ENCODE measurements around the gene MSS51. TPM values are rescaled to one million over a fixed set of nuclear protein-coding genes. Genes with fewer than 3 reads are reported as not detected.
A peak's percentile ranks its signal among the peaks of the same experiment; 100 is the strongest.

MSS51 gene
- total RNA-seq, 1 donor = 2.5 TPM

GRCh38 chr10:73460897-73461296 lies 27.5 kb upstream of the MSS51 start:
- no peak for DNase-seq (ENCODE audit: low read depth)
- H3K4me3 ChIP-seq (ENCODE audit: low read depth, low read length) = no peak overlapping the region
- TF ChIP-seq CTCF (IDR thresholded peaks at IDR 0.05; ENCODE audit: insufficient read depth, low read length) = no peak

- peak; percentile 11 for DNase-seq (ENCODE audit: low read depth)
Measured at GRCh38 chr10:73459683-73460314, 26.4 kb upstream of the MSS51 start.

GRCh38 chr10:73456187-73456890 lies 23.0 kb upstream of the MSS51 start:
- no peak for TF ChIP-seq CTCF (IDR thresholded peaks at IDR 0.05; ENCODE audit: insufficient read depth, low read length)
- H3K4me3 ChIP-seq (ENCODE audit: low read depth, low read length) = no peak overlapping the region
- no peak for DNase-seq (ENCODE audit: low read depth)

More at GRCh38 chr10:73459683-73460314, 26.4 kb upstream of the MSS51 start:
- TF ChIP-seq CTCF (IDR thresholded peaks at IDR 0.05; ENCODE audit: insufficient read depth, low read length) = no peak
- no peak overlapping the region for H3K4me3 ChIP-seq (ENCODE audit: low read depth, low read length)

GRCh38 chr10:73449113-73449512 lies 15.8 kb upstream of the MSS51 start:
- H3K4me3 ChIP-seq (ENCODE audit: low read depth, low read length) = no peak overlapping the region
- DNase-seq (ENCODE audit: low read depth) = no peak
- TF ChIP-seq CTCF (IDR thresholded peaks at IDR 0.05; ENCODE audit: insufficient read depth, low read length) = no peak

GRCh38 chr10:73448384-73448783 lies 15.0 kb upstream of the MSS51 start:
- no peak for TF ChIP-seq CTCF (IDR thresholded peaks at IDR 0.05; ENCODE audit: insufficient read depth, low read length)
- no peak overlapping the region for H3K4me3 ChIP-seq (ENCODE audit: low read depth, low read length)
- no peak for DNase-seq (ENCODE audit: low read depth)

- no peak for DNase-seq (ENCODE audit: low read depth)
- no peak for TF ChIP-seq CTCF (IDR thresholded peaks at IDR 0.05; ENCODE audit: insufficient read depth, low read length)
- H3K4me3 ChIP-seq (ENCODE audit: low read depth, low read length) = no peak overlapping the region
Measured at GRCh38 chr10:73446926-73447325, 13.6 kb upstream of the MSS51 start.

Data from fibroblast of the aortic adventitia (primary cell).